Right lobe of liver (tissue), 6 donors: ENCODE data around the gene PGAP2. TPM values are rescaled to one million over a fixed set of nuclear protein-coding genes. Genes with fewer than 3 reads are reported as not detected.

Experiments
- ATAC-seq, 4 donors: fragments of 200-7000 bp; cut with Tn5 transposase; one replicate each; pipeline ENCODE4 v1.9.1; 2020; ENCODE audit warnings: mild to moderate bottlenecking in 4 of 4, moderate library complexity in 4 of 4
- DNase-seq, 3 donors: peaks; one replicate each; pipeline ENCODE4 v3.0.0-alpha.2; 2020
- H3K27ac ChIP-seq, 3 donors: fragments of 200-600 bp; one replicate each; pipeline ENCODE4 v1.8.0; 2022
- H3K27me3 ChIP-seq, 2 donors: fragments of 200-600 bp; one replicate each; pipeline ENCODE4 v1.8.0; 2022
- H3K36me3 ChIP-seq, 4 donors: fragments of 200-600 bp; sonication (generic) in 1 of 4; one replicate each; pipeline versions ENCODE4 v1.5.1 to v1.8.0; 2017 to 2022; ENCODE audit warnings: control low read depth in 1 of 4
- H3K4me1 ChIP-seq, 4 donors: fragments of 200-600 bp; sonication (generic) in 1 of 4; one replicate each; pipeline versions ENCODE4 v1.5.1 to v1.8.0; 2017 to 2022; ENCODE audit warnings: control low read depth in 1 of 4
- H3K4me3 ChIP-seq, 3 donors: fragments of 200-600 bp; one replicate each; pipeline ENCODE4 v1.8.0; 2022
- H3K9me3 ChIP-seq, 4 donors: fragments of 200-600 bp; sonication (generic) in 1 of 4; one replicate each; pipeline versions ENCODE4 v1.5.1 to v1.8.0; 2017 to 2022; ENCODE audit warnings: control low read depth in 1 of 4
- CTCF ChIP-seq, 4 donors: fragments of 200-600 bp in 3 of 4; fragments of 450-650 bp in 1 of 4; IDR thresholded peaks; one replicate each; pipeline versions ENCODE4 v1.5.1 to v1.8.0; 2016 to 2022; ENCODE audit warnings: antibody characterized with exemption in 4 of 4, mild to moderate bottlenecking in 2 of 4
- POLR2A ChIP-seq: fragments of 450-650 bp; IDR thresholded peaks from one replicate; pipeline ENCODE4 v1.6.1; 2017; ENCODE audit warnings: antibody characterized with exemption, mild to moderate bottlenecking
- WGBS: methylation state at CpG from one replicate; pipeline ENCODE4 v1.1.6; 2018; ENCODE audit warnings: low coverage, low lambda C conversion rate; ENCODE audit not compliant: insufficient coverage; ENCODE audit errors: missing lambda C conversion rate; 5-methylcytosine and 5-hydroxymethylcytosine counted together
- intact Hi-C, 2 donors: fragments of 100-400 bp; cut with DNase I; formaldehyde crosslinking; loops; one replicate each; pipeline versions ENCODE4 v1.11.2 to v1.14.1; 2022
- total RNA-seq, 6 experiments: library from RNA; depleted of rRNA in 2 of 6; stranded (reverse); fragments of >200 nt in 2 of 6; fragmentation: NEBNext Ultra II Directional in 3 of 6; extraction: Animal tissue kit (Norgen Biotek cat#: 25700) in 3 of 6; gene quantifications; one replicate each; pipeline versions ENCODE4 v1.1.0 to v1.2.4, GENCODE V29; 2016 to 2023
- donor health status: DM: no; HTN: yes; CAD: no.
- donor health status: DM: no; HTN: no; CAD: no.
- donor health status: DM: no; HTN: no; CAD: no.
- donor health status: DM: no; HTN: yes; CAD: no.
- donor health status: DM: no; HTN: yes; CAD: no.

PGAP2 gene
- total RNA-seq, 6 experiments from 2014 or later = 14.8 to 26.8 (median 17.9) TPM

DNA sequence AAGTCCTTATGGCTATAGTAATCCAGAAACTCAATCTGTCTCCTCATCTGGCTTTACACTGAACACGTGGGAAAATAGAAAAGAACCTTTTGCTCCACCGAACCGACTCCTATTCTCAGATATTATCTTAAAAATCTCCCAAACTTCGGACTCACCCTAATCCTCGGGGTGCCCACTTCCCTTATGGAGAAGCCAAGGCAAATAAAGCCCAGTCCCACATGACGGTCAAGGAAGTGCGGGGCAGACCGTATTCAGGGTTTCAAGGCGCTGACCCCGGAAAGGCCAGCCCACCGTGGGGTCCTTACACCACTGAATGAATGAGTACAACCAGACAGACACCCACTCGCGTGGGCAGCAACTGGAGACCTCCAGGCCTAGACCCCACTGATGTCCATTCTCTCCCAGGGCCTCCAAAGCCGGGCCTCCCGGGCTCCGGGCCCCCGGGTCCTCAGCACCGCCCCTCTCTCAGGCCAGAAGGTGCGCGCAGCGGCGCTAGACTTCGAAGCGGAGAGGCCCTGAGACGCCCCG is 11.5 kb upstream of the PGAP2 start:
- no peaks in the 10 kb centered on the region for H3K27me3 ChIP-seq
- H3K4me1 ChIP-seq = peaks cover 0 to 15% (median 7%) of the 10 kb centered on the region in 4 donors
- no peak for TF ChIP-seq POLR2A
- TF ChIP-seq CTCF (IDR thresholded peaks at IDR 0.05) = no peak
- H3K27ac ChIP-seq = peak overlapping the region; percentile 96 to 99 (median 98)
- H3K36me3 ChIP-seq = peaks cover 0 to 13% (median 2%) of the 10 kb centered on the region in 4 donors
- H3K9me3 ChIP-seq = no peaks in the 10 kb centered on the region
- peak; percentile 14 to 29 (median 28) for ATAC-seq
- DNase-seq = no peak
- WGBS = 0% methylated on average over 8 of the region's 26 CpGs
- intact Hi-C loops = no loop called here
- peak overlapping the region; percentile 78 to 98 (median 86) for H3K4me3 ChIP-seq

DNA sequence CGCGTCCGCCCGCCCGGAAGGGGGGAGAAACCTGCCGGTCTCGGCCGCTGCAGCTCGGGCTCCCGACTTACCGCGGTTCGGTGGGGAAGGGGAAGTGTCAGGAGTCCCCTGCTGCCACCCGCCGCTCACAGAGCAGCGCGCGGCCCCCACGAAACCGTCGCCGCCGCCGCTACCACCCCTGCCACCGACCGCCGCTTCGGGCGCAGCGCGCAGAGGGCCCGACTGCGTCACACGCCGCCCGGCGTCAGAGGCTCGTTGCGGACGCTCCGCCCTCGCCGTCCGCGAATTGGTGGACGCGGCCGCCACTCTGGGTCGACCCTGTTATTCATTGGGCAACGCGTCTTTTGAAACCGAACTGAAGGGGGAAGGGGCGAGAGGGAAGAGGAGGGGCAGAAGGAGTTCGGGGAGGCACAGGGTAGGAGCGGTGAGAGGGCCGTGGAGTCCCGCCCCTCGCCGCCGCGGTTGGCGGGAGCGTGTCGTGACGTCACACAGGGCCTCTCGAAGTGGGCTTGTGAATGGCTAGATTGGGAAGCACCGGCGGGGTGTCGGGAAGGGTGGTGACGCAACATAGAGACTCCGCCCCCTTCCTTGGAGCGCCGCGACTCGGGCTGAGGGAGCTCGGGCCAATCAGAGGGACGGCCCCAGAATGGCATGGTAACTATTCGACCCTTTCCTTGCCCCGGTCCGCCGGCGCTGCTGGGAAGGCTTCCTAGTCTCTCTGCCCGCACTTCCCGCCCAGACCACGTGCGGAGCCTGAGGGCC is 10.8 kb upstream of the PGAP2 start, which contains the start of gene NUP98:
TSS of gene NUP98 (minus strand) at position 226 of the 762 bp plus-strand sequence. CDS start 15,437 bp downstream, outside the sequence.
- no peaks in the 10 kb centered on the region for H3K27me3 ChIP-seq
- DNase-seq (peak; percentile 99 to 100 (median 100)), ATAC-seq (peak; percentile 94 to 97 (median 94))
- 0% methylated on average over 12 of the region's 86 CpGs for WGBS
- H3K4me3 ChIP-seq = peak within 1 kb of the TSS; percentile 78 to 98 (median 86)
- H3K9me3 ChIP-seq = no peaks in the 10 kb centered on the region
- H3K36me3 ChIP-seq = peaks cover 0 to 8% (median under 1%) of the 10 kb centered on the region in 4 donors
- TF ChIP-seq CTCF (IDR thresholded peaks at IDR 0.05) = no peak
- peak; percentile 98 for TF ChIP-seq POLR2A
- peaks cover 0 to 15% (median 7%) of the 10 kb centered on the region in 4 donors for H3K4me1 ChIP-seq
- intact Hi-C loops = no loop called here
- peak within 1 kb of the TSS; percentile 96 to 99 (median 98) for H3K27ac ChIP-seq

GRCh38 chr11:3799143-3799542 is 9.2 kb upstream of the PGAP2 start:
- TF ChIP-seq CTCF (IDR thresholded peaks at IDR 0.05) = no peak
- no peak for TF ChIP-seq POLR2A
- Histone ChIP-seq H3K36me3 (no peaks in the 10 kb centered on the region), H3K4me3 (no peak overlapping the region), H3K27ac (no peak overlapping the region), H3K9me3 (no peaks in the 10 kb centered on the region), H3K27me3 (no peaks in the 10 kb centered on the region), H3K4me1 (peaks cover 0 to 15% (median 7%) of the 10 kb centered on the region in 4 donors)
- 97% methylated on average over 7 of the region's 9 CpGs for WGBS
- DNase-seq = no peak
- no peak for ATAC-seq
- intact Hi-C loops = no loop called here

DNA sequence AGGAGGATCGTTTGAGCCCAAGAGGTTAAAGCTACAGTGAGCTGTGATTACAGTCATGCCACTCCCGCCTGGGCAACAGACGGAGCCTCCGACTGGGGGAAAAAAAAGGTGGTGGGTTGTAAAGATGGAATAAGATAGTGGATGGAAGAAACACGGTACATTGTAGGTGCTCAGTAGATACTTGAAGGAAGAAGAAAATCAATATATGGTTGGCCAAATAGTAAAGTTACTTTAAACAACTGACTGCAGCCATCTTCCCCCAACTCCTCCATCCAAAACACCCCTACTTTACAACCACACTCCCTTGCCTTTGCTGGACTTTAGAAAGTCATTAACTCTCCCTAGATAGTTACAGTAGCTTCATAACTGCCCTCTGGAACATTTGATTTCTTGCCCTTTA is 8.5 kb upstream of the PGAP2 start:
- DNase-seq (no peak), ATAC-seq (no peak)
- peaks cover 0 to 15% (median 7%) of the 10 kb centered on the region in 4 donors for H3K4me1 ChIP-seq
- TF ChIP-seq CTCF (IDR thresholded peaks at IDR 0.05) = no peak
- TF ChIP-seq POLR2A = no peak
- no peaks in the 10 kb centered on the region for H3K27me3 ChIP-seq
- H3K9me3 ChIP-seq = no peaks in the 10 kb centered on the region
- H3K4me3 ChIP-seq = no peak overlapping the region
- intact Hi-C loops = no loop called here
- WGBS = 98% methylated on average over 4 of the region's 5 CpGs
- H3K27ac ChIP-seq = no peak overlapping the region
- H3K36me3 ChIP-seq = no peaks in the 10 kb centered on the region
